Measurements from ENCODE around the gene GARNL3.
A peak's percentile ranks its signal among the peaks of the same experiment; 100 is the strongest.

GARNL3 gene

GRCh38 chr9:127336086-127336485 is 71.5 kb downstream of the GARNL3 start:
- H3K4me1 ChIP-seq (ENCODE audit: control insufficient read depth, insufficient read depth, low read length) = peaks cover 4% of the 10 kb centered on the region; the same call in 1 of the 2 replicates
- ChIA-PET POLR2A (interaction anchor here (1.2 kb wide), 1 partner anchor 52 kb away, joined by 4 read pairs; no protein-coding TSS in a partner anchor), CTCF (no interaction called here)
- H3K9me3 ChIP-seq (ENCODE audit: control insufficient read depth, insufficient read depth, low read depth, low read length) = no peaks in the 10 kb centered on the region
- TF ChIP-seq ZNF221 (tag by site-specific recombination; IDR thresholded peaks at IDR 0.05; ENCODE audit: borderline replicate concordance) = no peak
- TF ChIP-seq YY2 (tag by site-specific recombination; IDR thresholded peaks at IDR 0.05) = no peak
- TF ChIP-seq ZNF785 (tag by site-specific recombination; IDR thresholded peaks at IDR 0.05) = no peak
- TF ChIP-seq ZNF121 (tag by site-specific recombination; IDR thresholded peaks at IDR 0.05) = no peak
- TF ChIP-seq ZNF518A (tag by site-specific recombination; conservative IDR thresholded peaks at IDR 0.05; ENCODE audit: low read depth) = no peak
- no peak for TF ChIP-seq ZNF16 (tag by site-specific recombination; IDR thresholded peaks at IDR 0.05; ENCODE audit: low read depth)
- TF ChIP-seq ZNF645 (tag by site-specific recombination; IDR thresholded peaks at IDR 0.05) = no peak
- TF ChIP-seq ZNF530 (tag by site-specific recombination; IDR thresholded peaks at IDR 0.05; ENCODE audit: low read depth) = no peak
- TF ChIP-seq REST (tag by site-specific recombination; IDR thresholded peaks at IDR 0.05) = no peak
- TF ChIP-seq ZNF837 (tag by site-specific recombination; IDR thresholded peaks at IDR 0.05) = no peak
- TF ChIP-seq ZNF707 (tag by site-specific recombination; IDR thresholded peaks at IDR 0.05) = no peak
- H3K36me3 ChIP-seq (ENCODE audit: control insufficient read depth in 2 of 2, insufficient read depth in 1 of 2, low read length in 2 of 2) = peaks cover 0 to 34% of the 10 kb centered on the region in 2 experiments; a peak in 1 of 3 replicates
- H3K27ac ChIP-seq (ENCODE audit: extremely low read depth, low read depth, low read length) = no peak overlapping the region
- no peak overlapping the region for H3K4me3 ChIP-seq (ENCODE audit: low read depth, low read length)

GRCh38 chr9:127336506-127337352 is 72.2 kb downstream of the GARNL3 start:
- ChIA-PET POLR2A (interaction anchor here (1.2 kb wide), 1 partner anchor 51 kb away, joined by 4 read pairs; no protein-coding TSS in a partner anchor), CTCF (interaction anchor here (0.7 kb wide), 2 partner anchors 10 to 397 kb away, joined by 3 read pairs; no protein-coding TSS in a partner anchor)
- Histone ChIP-seq H3K4me3 (ENCODE audit: low read depth, low read length) (no peak overlapping the region), H3K9me3 (ENCODE audit: control insufficient read depth, insufficient read depth, low read depth, low read length) (no peaks in the 10 kb centered on the region), H3K27ac (ENCODE audit: extremely low read depth, low read depth, low read length) (no peak overlapping the region), H3K36me3 (ENCODE audit: control insufficient read depth in 2 of 2, insufficient read depth in 1 of 2, low read length in 2 of 2) (peaks cover 0 to 35% of the 10 kb centered on the region in 2 experiments; a peak in 1 of 3 replicates), H3K4me1 (ENCODE audit: control insufficient read depth, insufficient read depth, low read length) (peaks cover 4% of the 10 kb centered on the region; the same call in 1 of the 2 replicates)
- TF ChIP-seq ZNF140 (tag by site-specific recombination; IDR thresholded peaks at IDR 0.05) (no peak), ZNF513 (tag by site-specific recombination; IDR thresholded peaks at IDR 0.05) (no peak), PRDM4 (tag by site-specific recombination; IDR thresholded peaks at IDR 0.05) (no peak), ZEB2 (tag by site-specific recombination; IDR thresholded peaks at IDR 0.05) (peak; percentile 62; the same call in 1 of the 2 replicates), ZNF48 (tag by site-specific recombination; IDR thresholded peaks at IDR 0.05) (no peak), ZFHX2 (tag by site-specific recombination; conservative IDR thresholded peaks at IDR 0.05) (no peak), ZNF354C (tag by site-specific recombination; IDR thresholded peaks at IDR 0.05; ENCODE audit: borderline replicate concordance, low read depth) (no peak), HOXD13 (CRISPR knock-in tag; IDR thresholded peaks at IDR 0.05; ENCODE audit: borderline replicate concordance) (no peak), ZNF184 (tag by site-specific recombination; IDR thresholded peaks at IDR 0.05) (0 out of 2 replicates have a peak, but pooled peaks have one; percentile 27)
